GM23248 (cell line): ENCODE measurements around the gene BAG2. TPM values are rescaled to one million over a fixed set of nuclear protein-coding genes. Genes with fewer than 3 reads are reported as not detected.

ENCODE experiments used
- DNase-seq: peaks from one replicate; pipeline ENCODE4 v3.0.0-alpha.2; 2015
- H2AFZ ChIP-seq: fragments of 200-600 bp; sonication (generic); 2 replicates; pipeline ENCODE4 v1.6.1; 2016; ENCODE audit warnings: antibody characterized with exemption
- H3F3A ChIP-seq: fragments of 200-600 bp; sonication (generic); 2 replicates; pipeline ENCODE4 v1.6.1; 2016; ENCODE audit warnings: mild to moderate bottlenecking, antibody characterized with exemption, mixed run types; ENCODE audit not compliant: insufficient read depth
- H3K27ac ChIP-seq: fragments of 200-600 bp; sonication (generic); 2 replicates; pipeline ENCODE4 v1.5.1; 2016; ENCODE audit warnings: mild to moderate bottlenecking
- H3K27me3 ChIP-seq: fragments of 200-600 bp; sonication (generic); replicated peaks from 2 replicates; pipeline ENCODE4 v1.6.1; 2016; ENCODE audit warnings: mild to moderate bottlenecking; ENCODE audit not compliant: insufficient read depth
- H3K36me3 ChIP-seq: fragments of 200-600 bp; sonication (generic); 2 replicates; pipeline ENCODE4 v1.6.1; 2016; ENCODE audit warnings: low read depth, mild to moderate bottlenecking
- H3K4me1 ChIP-seq: fragments of 200-600 bp; sonication (generic); 2 replicates; pipeline ENCODE4 v1.6.1; 2016; ENCODE audit warnings: mild to moderate bottlenecking; ENCODE audit not compliant: insufficient read depth
- H3K4me2 ChIP-seq: fragments of 200-600 bp; sonication (generic); one replicate; pipeline ENCODE4 v1.6.1; 2016; ENCODE audit warnings: mild to moderate bottlenecking; ENCODE audit not compliant: unreplicated experiment
- H3K4me3 ChIP-seq: fragments of 200-600 bp; sonication (generic); 2 replicates; pipeline ENCODE4 v1.5.1; 2016; ENCODE audit warnings: mild to moderate bottlenecking
- H3K79me2 ChIP-seq: fragments of 200-600 bp; sonication (generic); 2 replicates; pipeline ENCODE4 v1.6.1; 2016; ENCODE audit warnings: mild to moderate bottlenecking; ENCODE audit not compliant: insufficient read depth
- H3K9ac ChIP-seq: fragments of 200-600 bp; sonication (generic); 2 replicates; pipeline ENCODE4 v1.6.1; 2016; ENCODE audit warnings: mild to moderate bottlenecking
- H3K9me2 ChIP-seq: fragments of 200-600 bp; sonication (generic); 2 replicates; pipeline ENCODE4 v1.6.1; 2016; ENCODE audit warnings: mixed run types, mild to moderate bottlenecking, moderate library complexity; ENCODE audit not compliant: insufficient read depth
- H3K9me3 ChIP-seq: fragments of 200-600 bp; sonication (generic); one replicate; pipeline ENCODE4 v1.6.1; 2017; ENCODE audit warnings: low read depth
- H4K20me1 ChIP-seq: fragments of 200-600 bp; sonication (generic); 2 replicates; pipeline ENCODE4 v1.6.0; 2016; ENCODE audit not compliant: insufficient read depth
- EZH2 ChIP-seq: fragments of 200-600 bp; sonication (generic); IDR thresholded peaks from 2 replicates; pipeline ENCODE4 v1.6.1; 2018; ENCODE audit warnings: antibody characterized with exemption, mild to moderate bottlenecking; ENCODE audit not compliant: insufficient read depth, poor library complexity, severe bottlenecking
- EZH2phosphoT487 ChIP-seq: fragments of 200-600 bp; sonication (generic); IDR thresholded peaks from 2 replicates; pipeline ENCODE4 v1.6.1; 2018; ENCODE audit warnings: antibody characterized with exemption, moderate library complexity, mild to moderate bottlenecking, low read depth; ENCODE audit not compliant: insufficient read depth
- WGBS, 2 experiments: methylation state at CpG; one replicate each; pipeline ENCODE4 v1.1.6; 2015 to 2017; ENCODE audit warnings: low lambda C conversion rate in 2 of 2, low coverage in 1 of 2; ENCODE audit errors: missing lambda C conversion rate in 2 of 2; 5-methylcytosine and 5-hydroxymethylcytosine counted together
- in situ Hi-C: fragments of 300-500 bp; cut with MboI; formaldehyde crosslinking; loops from 2 replicates; pipeline ENCODE4 v1.15.0; 2020
- polyA plus RNA-seq: library from polyadenylated mRNA; unstranded; fragments of >200 nt; fragmentation: Nextera tagmentation; extraction: Ambion mirVana; gene quantifications from 2 replicates; pipeline ENCODE4 v1.2.1, GENCODE V29; 2016
- total RNA-seq: library from RNA; depleted of rRNA; stranded (reverse); fragments of >200 nt; shearing (Covaris generic); gene quantifications from 2 replicates; pipeline ENCODE4 v1.2.3, GENCODE V29; 2014

BAG2 gene
- total and polyA plus RNA-seq, 2 experiments from 2014 or later = 33.4 to 40.1 TPM

DNA sequence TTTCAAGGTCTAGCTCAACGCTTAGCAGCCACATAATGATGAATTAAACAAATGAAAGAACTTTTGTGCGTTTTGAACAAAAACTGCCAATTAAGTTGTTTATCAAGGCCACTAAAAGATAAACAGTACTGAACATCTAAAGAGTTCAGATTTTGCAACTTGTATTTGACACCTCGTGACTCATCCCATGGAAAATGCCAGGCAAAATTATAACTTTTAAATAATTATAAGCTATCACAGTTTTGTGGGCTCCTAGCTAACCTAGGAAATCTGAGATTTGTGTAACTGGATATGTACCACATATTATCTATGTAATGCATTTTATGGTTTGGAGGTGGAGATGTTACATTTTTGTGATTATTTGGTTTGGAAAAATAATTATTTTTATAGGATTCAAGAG, 9.6 kb upstream of the BAG2 start:
- TF ChIP-seq EZH2phosphoT487 (no peak), EZH2 (no peak)
- Histone ChIP-seq H3K4me1 (peaks cover 16% of the 10 kb centered on the region), H3K4me3 (no peak overlapping the region), H3K36me3 (peaks cover 69% of the 10 kb centered on the region), H3F3A (peaks cover 10% of the 10 kb centered on the region), H4K20me1 (no peaks in the 10 kb centered on the region), H3K9me2 (no peaks in the 10 kb centered on the region), H2AFZ (no peak overlapping the region), H3K9me3 (no peaks in the 10 kb centered on the region), H3K9ac (no peak overlapping the region), H3K4me2 (no peak overlapping the region), H3K79me2 (peaks cover 18% of the 10 kb centered on the region; the same call in 1 of the 2 replicates), H3K27ac (no peak overlapping the region), H3K27me3 (no peaks in the 10 kb centered on the region)
- in situ Hi-C loops = no loop called here
- WGBS, 2 experiments = 81 to 84% methylated on average over 3 of the region's 3 CpGs
- peak; percentile 36 for DNase-seq

DNA sequence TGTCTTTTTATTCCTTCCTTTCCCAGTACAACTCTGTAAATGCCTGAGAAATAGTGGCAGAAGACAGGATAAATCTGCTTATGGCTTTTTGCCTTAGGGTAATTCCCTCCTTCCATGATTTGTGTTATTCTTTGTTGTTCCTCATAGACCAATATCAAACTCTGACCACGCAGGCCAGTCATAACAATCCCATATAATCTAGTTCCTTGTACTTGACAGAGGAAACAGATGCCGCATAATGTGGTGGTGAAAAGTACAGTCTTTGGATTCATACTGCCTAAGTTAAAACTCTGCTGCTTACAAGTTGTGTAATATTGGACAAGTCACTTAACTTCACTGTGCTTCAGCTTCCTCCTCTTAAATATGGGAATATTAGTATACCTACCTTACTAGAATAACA, 8.2 kb upstream of the BAG2 start:
- peaks cover 10% of the 10 kb centered on the region for H3F3A ChIP-seq
- peaks cover 6% of the 10 kb centered on the region; the same call in 1 of the 2 replicates for H3K4me1 ChIP-seq
- H3K4me3 ChIP-seq = no peak overlapping the region
- no peak for DNase-seq
- H3K9ac ChIP-seq = no peak overlapping the region
- H3K79me2 ChIP-seq = peaks cover 22% of the 10 kb centered on the region; the same call in 1 of the 2 replicates
- in situ Hi-C loops = no loop called here
- H3K36me3 ChIP-seq = peaks cover 60% of the 10 kb centered on the region
- no peaks in the 10 kb centered on the region for H4K20me1 ChIP-seq
- WGBS, 2 experiments = 94 to 96% methylated on average over 2 of the region's 2 CpGs
- no peak overlapping the region for H3K27ac ChIP-seq
- no peaks in the 10 kb centered on the region for H3K9me2 ChIP-seq
- no peak overlapping the region for H2AFZ ChIP-seq
- H3K27me3 ChIP-seq = no peaks in the 10 kb centered on the region
- H3K4me2 ChIP-seq = no peak overlapping the region
- H3K9me3 ChIP-seq = no peaks in the 10 kb centered on the region
- TF ChIP-seq EZH2phosphoT487 (no peak), EZH2 (no peak)

DNA sequence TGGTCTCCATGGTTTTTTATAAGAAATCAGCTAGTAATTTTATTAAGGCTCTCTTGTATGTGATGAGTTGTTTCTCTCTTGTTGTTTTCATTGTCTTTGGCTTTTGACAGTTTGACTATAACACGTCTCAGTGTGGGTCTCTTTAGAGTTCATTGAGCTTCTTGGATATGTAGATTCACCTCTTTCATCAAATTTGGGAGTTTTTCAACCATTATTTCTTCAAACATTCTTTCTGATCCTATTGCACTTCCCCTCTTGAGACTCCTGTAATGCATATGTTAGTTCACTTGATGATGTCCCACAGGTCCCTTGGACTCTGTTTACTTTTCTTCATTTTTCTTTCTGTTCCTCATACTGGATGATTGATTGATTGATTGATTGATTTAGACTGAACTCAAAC, 7.0 kb upstream of the BAG2 start:
- in situ Hi-C loops = no loop called here
- Histone ChIP-seq H3K36me3 (peaks cover 61% of the 10 kb centered on the region), H3K9ac (no peak overlapping the region), H2AFZ (no peak overlapping the region), H3K27ac (no peak overlapping the region), H3K4me2 (no peak overlapping the region), H3F3A (peaks cover 10% of the 10 kb centered on the region), H3K4me3 (no peak overlapping the region), H3K4me1 (peaks cover 6% of the 10 kb centered on the region; the same call in 1 of the 2 replicates), H4K20me1 (no peaks in the 10 kb centered on the region), H3K79me2 (peaks cover 22% of the 10 kb centered on the region; the same call in 1 of the 2 replicates), H3K9me2 (no peaks in the 10 kb centered on the region), H3K9me3 (no peaks in the 10 kb centered on the region), H3K27me3 (no peaks in the 10 kb centered on the region)
- no peak for DNase-seq
- WGBS, 2 experiments = 96 to 100% methylated on average over 1 of the region's 1 CpG
- TF ChIP-seq EZH2 = no peak
- no peak for TF ChIP-seq EZH2phosphoT487

DNA sequence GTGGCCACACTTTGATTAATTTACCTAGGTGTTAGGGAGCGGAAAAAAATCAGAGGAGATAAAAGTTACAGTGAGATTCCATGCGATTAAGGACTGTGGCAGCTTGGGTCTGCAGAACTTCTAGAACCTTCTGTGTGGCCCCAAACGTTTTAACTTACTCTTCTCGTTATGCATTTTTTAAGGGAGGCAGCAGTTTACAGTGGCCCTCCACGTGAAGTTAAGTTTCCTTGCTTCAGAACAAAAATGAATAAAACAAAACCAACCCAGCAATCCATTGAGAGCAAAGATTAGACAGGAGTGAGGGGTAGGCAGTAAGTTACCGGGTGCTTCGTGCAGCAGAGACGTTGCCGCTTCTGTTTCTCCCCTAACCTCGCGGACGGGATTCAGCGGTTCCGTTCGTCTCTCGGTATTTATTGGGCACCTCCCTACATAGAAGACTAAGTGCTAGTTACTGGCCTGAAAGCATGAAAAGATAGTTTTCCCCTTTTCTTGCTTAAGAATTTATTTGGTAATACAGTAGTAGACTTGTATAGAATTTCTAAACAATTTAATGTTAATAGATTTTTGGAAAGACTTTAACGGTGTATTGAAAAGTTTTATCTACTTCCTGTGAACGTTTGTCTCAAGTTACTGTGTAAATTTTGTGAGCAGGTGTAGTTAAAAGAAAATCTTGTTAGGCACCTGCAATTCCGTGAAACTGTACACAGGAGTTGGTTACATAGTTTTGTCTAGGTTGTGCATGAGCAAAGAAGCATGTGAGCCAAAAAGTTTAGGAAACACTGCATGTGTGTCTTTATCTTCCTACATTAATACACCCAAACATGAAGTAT, 1.1 kb downstream of the BAG2 start:
- H3K9me3 ChIP-seq = no peaks in the 10 kb centered on the region
- H3K4me3 ChIP-seq = peak overlapping the region; percentile 98
- H3K4me2 ChIP-seq = peak overlapping the region; percentile 94
- H3K27me3 ChIP-seq = no peaks in the 10 kb centered on the region
- in situ Hi-C loops = no loop called here
- TF ChIP-seq EZH2 = no peak
- no peak for TF ChIP-seq EZH2phosphoT487
- H3K79me2 ChIP-seq = peaks cover 72% of the 10 kb centered on the region
- H4K20me1 ChIP-seq = no peaks in the 10 kb centered on the region
- no peaks in the 10 kb centered on the region for H3K9me2 ChIP-seq
- H3K4me1 ChIP-seq = peaks cover 43% of the 10 kb centered on the region
- 1 to 2% methylated on average over 19 of the region's 19 CpGs for WGBS, 2 experiments
- peak overlapping the region; percentile 96 for H3K9ac ChIP-seq
- DNase-seq = peak; percentile 60
- H3K36me3 ChIP-seq = 0 out of 2 replicates have a peak, but pooled peaks cover 5% of the 10 kb centered on the region
- H3F3A ChIP-seq = peaks cover 62% of the 10 kb centered on the region
- peak overlapping the region; percentile 84 for H3K27ac ChIP-seq
- H2AFZ ChIP-seq = peak overlapping the region; percentile 83
